Stimulated activated CD8-positive, alpha-beta memory T cell treated with anti-CD3 and anti-CD28 coated beads, Interleukin-4, amount 100 ng/mL, for 24 hours (primary cell): ENCODE results near the gene RERE.
"Not testable (repeated sequence)": the region's sequence is repeated elsewhere in the genome, so short reads cannot be mapped to it uniquely, and the experiment has no call there.

Experiments
- DNase-seq: peaks from one replicate; pipeline ENCODE4 v3.0.0-alpha.2; 2020; ENCODE audit warnings: low read depth

RERE gene

GRCh38 chr1:8639148-8639547, 178.3 kb downstream of the RERE start:
- DNase-seq, result no peak

GRCh38 chr1:8633741-8634501, 183.5 kb downstream of the RERE start:
- DNase-seq, result no peak

- no peak for DNase-seq
Observed at GRCh38 chr1:8632102-8632501, 185.3 kb downstream of the RERE start.

- no peak for DNase-seq
Observed at GRCh38 chr1:8631163-8631562, 186.3 kb downstream of the RERE start.

- no peak for DNase-seq
Observed at GRCh38 chr1:8629241-8630091, 188.0 kb downstream of the RERE start.

GRCh38 chr1:8628606-8629005, 188.8 kb downstream of the RERE start:
- no peak for DNase-seq

GRCh38 chr1:8627728-8628127, 189.7 kb downstream of the RERE start:
- no peak for DNase-seq

GRCh38 chr1:8625981-8626898, 191.2 kb downstream of the RERE start:
- DNase-seq, result no peak

GRCh38 chr1:8625491-8625890, 191.9 kb downstream of the RERE start:
- DNase-seq, result no peak

GRCh38 chr1:8623651-8624192, 193.7 kb downstream of the RERE start:
- DNase-seq, result not testable (repeated sequence)

GRCh38 chr1:8621785-8622348, 195.6 kb downstream of the RERE start:
- not testable (repeated sequence) for DNase-seq

- DNase-seq, result not testable (repeated sequence)
Observed at GRCh38 chr1:8621034-8621582, 196.3 kb downstream of the RERE start.

GRCh38 chr1:8619917-8620502, 197.4 kb downstream of the RERE start:
- not testable (repeated sequence) for DNase-seq

- not testable (repeated sequence) for DNase-seq
Observed at GRCh38 chr1:8619419-8619818, 198.0 kb downstream of the RERE start.

GRCh38 chr1:8616791-8617190, 200.6 kb downstream of the RERE start:
- DNase-seq, result not testable (repeated sequence)

- not testable (repeated sequence) for DNase-seq
Observed at GRCh38 chr1:8611634-8612515, 205.6 kb downstream of the RERE start.

- DNase-seq, result no peak
Observed at GRCh38 chr1:8607906-8608305, 209.5 kb downstream of the RERE start.

- DNase-seq, result no peak
Observed at GRCh38 chr1:8604041-8604945, 213.1 kb downstream of the RERE start.

- no peak for DNase-seq
Observed at GRCh38 chr1:8603220-8603616, 214.2 kb downstream of the RERE start.
